Panc1 (cell line): Measurements from ENCODE around the gene CNTLN. TPM values are rescaled to one million over a fixed set of nuclear protein-coding genes. Genes with fewer than 3 reads are reported as not detected.

ENCODE experiments used
- ATAC-seq: fragments of 200-7000 bp; cut with Tn5 transposase; 2 replicates; pipeline ENCODE4 v1.9.1; 2020; ENCODE audit warnings: mild to moderate bottlenecking, moderate library complexity
- BruUV-seq: library from RNA; stranded (reverse); fragments of 400-500 nt; replicated peaks from 2 replicates; lab custom pipeline; 2021; lab: Mats Ljungman, UMichigan
- CTCF ChIA-PET: fragments of 300-600 bp; sonication (Branson Sonifier 250); formaldehyde crosslinking; loops from one replicate; lab custom pipeline; 2022; ENCODE audit warnings: antibody characterized with exemption; lab: Charles Lee
- POLR2A ChIA-PET: fragments of 300-600 bp; sonication (Branson Sonifier 250); formaldehyde crosslinking; loops from one replicate; lab custom pipeline; 2022; ENCODE audit warnings: antibody characterized with exemption; lab: Charles Lee
- DNase-seq: peaks from one replicate; pipeline ENCODE4 v3.0.0-alpha.2; 2010; ENCODE audit warnings: low read depth, low spot score
- H3K27ac ChIP-seq: 2 replicates; pipeline ENCODE4 v1.5.1; 2011; ENCODE audit warnings: mild to moderate bottlenecking, low read length, inconsistent platforms
- H3K27me3 ChIP-seq: fragments of 200-500 bp; sonication (Bioruptor generic); 2 replicates; pipeline ENCODE4 v1.6.0; 2014; ENCODE audit warnings: low read length, inconsistent platforms; ENCODE audit not compliant: control insufficient read depth, insufficient read depth
- H3K36me3 ChIP-seq: fragments of 200-500 bp; sonication (Bioruptor generic); 2 replicates; pipeline ENCODE4 v1.5.1; 2014; ENCODE audit warnings: inconsistent platforms, mild to moderate bottlenecking, low read length, moderate library complexity; ENCODE audit not compliant: control insufficient read depth, insufficient read depth
- H3K4me1 ChIP-seq: 2 replicates; pipeline ENCODE4 v1.5.1; 2011; ENCODE audit warnings: inconsistent platforms, mild to moderate bottlenecking, low read length, moderate library complexity; ENCODE audit not compliant: control insufficient read depth, insufficient read depth
- H3K4me3 ChIP-seq, 2 experiments: 2 replicates each; pipeline ENCODE4 v1.5.1; 2011 to 2012; ENCODE audit warnings: low read depth in 2 of 2, low read length in 2 of 2, mild to moderate bottlenecking in 2 of 2, inconsistent platforms in 1 of 2, moderate library complexity in 1 of 2
- H3K9me3 ChIP-seq: fragments of 200-500 bp; sonication (Bioruptor generic); 2 replicates; pipeline ENCODE4 v1.5.1; 2014; ENCODE audit warnings: low read depth, mild to moderate bottlenecking, inconsistent platforms, low read length, moderate library complexity; ENCODE audit not compliant: control insufficient read depth, insufficient read depth
- CTCF ChIP-seq: fragments of 450-650 bp; IDR thresholded peaks from 2 replicates; pipeline ENCODE4 v1.5.1; 2017; ENCODE audit warnings: mild to moderate bottlenecking
- POLR2AphosphoS5 ChIP-seq: IDR thresholded peaks from 2 replicates; pipeline ENCODE4 v1.6.1; 2012; ENCODE audit warnings: mild to moderate bottlenecking, low read depth, low read length, moderate library complexity
- REST ChIP-seq, 2 experiments: IDR thresholded peaks; 2 replicates each; pipeline ENCODE4 v1.6.1; 2011 to 2012; ENCODE audit warnings: low read depth in 2 of 2, control low read depth in 1 of 2, low read length in 1 of 2, mild to moderate bottlenecking in 1 of 2, moderate library complexity in 1 of 2; ENCODE audit not compliant: insufficient read depth in 1 of 2
- SIN3A ChIP-seq: IDR thresholded peaks from 2 replicates; pipeline ENCODE4 v1.6.1; 2012; ENCODE audit warnings: low read depth, mild to moderate bottlenecking, low read length, moderate library complexity, borderline replicate concordance; ENCODE audit not compliant: insufficient read depth
- TCF7L2 ChIP-seq: IDR thresholded peaks from 2 replicates; pipeline ENCODE4 v1.6.1; 2011; ENCODE audit warnings: mild to moderate bottlenecking, low read depth, low read length, inconsistent platforms
- in situ Hi-C: cut with HindIII; loops from 2 replicates; pipeline ENCODE4 v1.10.0; 2016; ENCODE audit warnings: low sequenced_read_pairs, low pct_unique_long_range_greater_than_20kb
- intact Hi-C: fragments of 100-400 bp; cut with micrococcal nuclease; formaldehyde crosslinking; loops from one replicate; pipeline ENCODE4 v1.10.0; 2022; ENCODE audit not compliant: unreplicated experiment
- total RNA-seq: library from RNA; stranded (reverse); gene quantifications from one replicate; pipeline ENCODE4 v1.2.1, GENCODE V29; 2021; ENCODE audit not compliant: unreplicated experiment

The CNTLN gene
- total RNA-seq, 1 experiment from 2014 or later, result not detected

GRCh38 chr9:17339156-17339555, 204.3 kb downstream of the CNTLN start:
- DNase-seq (no peak), ATAC-seq (no peak)
- Histone ChIP-seq H3K4me3 (no peak overlapping the region), H3K4me1 (no peaks in the 10 kb centered on the region), H3K36me3 (no peaks in the 10 kb centered on the region), H3K27me3 (no peaks in the 10 kb centered on the region), H3K9me3 (no peaks in the 10 kb centered on the region), H3K27ac (no peak overlapping the region)
- CTCF ChIA-PET, result no interaction called here
- BruUV-seq, result no TSS peak
- POLR2A ChIA-PET, result no interaction called here
- intact Hi-C loops, result no loop called here
- in situ Hi-C loops, result no loop called here
- TF ChIP-seq SIN3A (no peak), TCF7L2 (no peak), CTCF (no peak), REST (IDR thresholded peaks at IDR 0.05; ENCODE audit: insufficient read depth in 1 of 2, low read depth in 2 of 2, low read length in 1 of 2) (no peak), POLR2AphosphoS5 (no peak)

- no peaks in the 10 kb centered on the region for H3K4me1 ChIP-seq
Measured at GRCh38 chr9:17342696-17343095, 207.9 kb downstream of the CNTLN start.

More at GRCh38 chr9:17342696-17343095, 207.9 kb downstream of the CNTLN start:
- in situ Hi-C loops, result no loop called here
- Histone ChIP-seq H3K27ac (no peak overlapping the region), H3K27me3 (no peaks in the 10 kb centered on the region), H3K9me3 (no peaks in the 10 kb centered on the region), H3K36me3 (no peaks in the 10 kb centered on the region), H3K4me3 (no peak overlapping the region)
- ATAC-seq (no peak), DNase-seq (no peak)
- intact Hi-C loops, result no loop called here
- CTCF ChIA-PET, result no interaction called here
- TF ChIP-seq CTCF (no peak), TCF7L2 (no peak), REST (IDR thresholded peaks at IDR 0.05; ENCODE audit: insufficient read depth in 1 of 2, low read depth in 2 of 2, low read length in 1 of 2) (no peak), SIN3A (no peak), POLR2AphosphoS5 (no peak)
- BruUV-seq, result no TSS peak
- POLR2A ChIA-PET, result no interaction called here
